ENCODE results near the gene PAQR4. TPM values are rescaled to one million over a fixed set of nuclear protein-coding genes. Genes with fewer than 3 reads are reported as not detected.

PAQR4 gene
- total and polyA plus RNA-seq, 12 donors = 3.7 to 17.9 (median 7.1) TPM

GRCh38 chr16:2975161-2975795 is 6.1 kb downstream of the PAQR4 start:
- peaks cover 0 to 12% (median 7%) of the 10 kb centered on the region in 7 donors for H3K27me3 ChIP-seq
- ATAC-seq (no peak), DNase-seq (no peak)

GRCh38 chr16:2976201-2976600 is 7.1 kb downstream of the PAQR4 start:
- ATAC-seq (no peak), DNase-seq (no peak)
- Histone ChIP-seq H3K9me3 (no peaks in the 10 kb centered on the region), H3K4me1 (peaks cover 0 to 29% (median 15%) of the 10 kb centered on the region in 9 donors), H3K36me3 (peaks cover 0 to 26% (median 0%) of the 10 kb centered on the region in 9 donors), H3K4me3 (no peak overlapping the region), H3K27ac (no peak overlapping the region), H3K27me3 (peaks cover 0 to 12% (median 7%) of the 10 kb centered on the region in 7 donors)
- 94 to 95% methylated on average over 7 of the region's 7 CpGs for WGBS, 2 donors
- TF ChIP-seq CTCF (IDR thresholded peaks at IDR 0.05) = no peak
- intact Hi-C loops (cut with DNase I) = no loop called here

More at GRCh38 chr16:2975161-2975795, 6.1 kb downstream of the PAQR4 start:
- Histone ChIP-seq H3K4me3 (no peak overlapping the region), H3K27ac (no peak overlapping the region), H3K4me1 (peaks cover 0 to 29% (median 15%) of the 10 kb centered on the region in 9 donors), H3K36me3 (peaks cover 0 to 26% (median 0%) of the 10 kb centered on the region in 9 donors), H3K9me3 (no peaks in the 10 kb centered on the region)
- no peak for TF ChIP-seq CTCF (IDR thresholded peaks at IDR 0.05)
- intact Hi-C loops (cut with DNase I) = no loop called here
- 95% methylated on average over 28 of the region's 28 CpGs for WGBS, 2 donors

- Histone ChIP-seq H3K4me1 (peaks cover 0 to 29% (median 19%) of the 10 kb centered on the region in 9 donors), H3K27me3 (peaks cover 0 to 12% (median 7%) of the 10 kb centered on the region in 7 donors), H3K9me3 (no peaks in the 10 kb centered on the region), H3K36me3 (peaks cover 0 to 25% (median 0%) of the 10 kb centered on the region in 9 donors), H3K4me3 (no peak overlapping the region), H3K27ac (no peak overlapping the region)
- WGBS, 2 donors = 93 to 97% methylated on average over 15 of the region's 15 CpGs
- TF ChIP-seq CTCF (IDR thresholded peaks at IDR 0.05) = no peak
- no peak for DNase-seq
- intact Hi-C loops (cut with DNase I) = no loop called here
- no peak for ATAC-seq
Measured at GRCh38 chr16:2976673-2977072, 7.5 kb downstream of the PAQR4 start.

- Histone ChIP-seq H3K4me1 (peaks cover 0 to 29% (median 17%) of the 10 kb centered on the region in 9 donors), H3K9me3 (no peaks in the 10 kb centered on the region), H3K27ac (no peak overlapping the region), H3K36me3 (peaks cover 0 to 17% (median 0%) of the 10 kb centered on the region in 9 donors), H3K27me3 (peaks cover 0 to 12% (median 7%) of the 10 kb centered on the region in 7 donors), H3K4me3 (no peak overlapping the region)
- DNase-seq (no peak), ATAC-seq (no peak)
- 87% methylated on average over 6 of the region's 6 CpGs for WGBS, 2 donors
- no peak for TF ChIP-seq CTCF (IDR thresholded peaks at IDR 0.05)
- intact Hi-C loops (cut with DNase I) = no loop called here
Measured at GRCh38 chr16:2977440-2977839, 8.3 kb downstream of the PAQR4 start.
